BJ (cell line): ENCODE measurements around the gene SUPT5H. TPM values are rescaled to one million over a fixed set of nuclear protein-coding genes. Genes with fewer than 3 reads are reported as not detected.

Experiments used
- CTCF ChIA-PET: fragments of 350-600 bp; formaldehyde crosslinking; extraction: SDS; loops from one replicate; lab custom pipeline; 2021; ENCODE audit warnings: antibody characterized with exemption, inconsistent platforms; lab: Yijun Ruan, JAX
- POLR2A ChIA-PET: fragments of 300-600 bp; sonication (Branson Sonifier 250); formaldehyde crosslinking; extraction: SDS; loops from one replicate; lab custom pipeline; 2021; ENCODE audit warnings: antibody characterized with exemption; lab: Charles Lee
- DNase-seq: peaks from one replicate; pipeline ENCODE4 v3.0.0-alpha.2; 2011; ENCODE audit warnings: low read depth
- H3K27me3 ChIP-seq: 2 replicates; pipeline ENCODE4 v1.6.0; 2011; ENCODE audit warnings: low read length; ENCODE audit not compliant: control insufficient read depth, insufficient read depth
- H3K36me3 ChIP-seq: 2 replicates; pipeline ENCODE4 v1.5.1; 2011; ENCODE audit warnings: low read length; ENCODE audit not compliant: control insufficient read depth, insufficient read depth
- H3K4me3 ChIP-seq: 2 replicates; pipeline ENCODE4 v1.5.1; 2011; ENCODE audit warnings: low read depth, mild to moderate bottlenecking, control low read depth, low read length
- CTCF ChIP-seq: IDR thresholded peaks from 2 replicates; pipeline ENCODE4 v1.5.1; 2011; ENCODE audit warnings: low read depth, mild to moderate bottlenecking, control low read depth, inconsistent platforms, low read length, moderate library complexity; ENCODE audit not compliant: insufficient read depth
- polyA minus RNA-seq: library from RNA; depleted of rRNA, polyadenylated mRNA; stranded (reverse); fragments of >200 nt; gene quantifications from 2 replicates; pipeline ENCODE4 v1.2.3, GENCODE V29; 2011; rRNA and poly(A)+ RNA removed
- polyA plus RNA-seq: library from polyadenylated mRNA; depleted of rRNA; stranded (reverse); fragments of >200 nt; gene quantifications from 2 replicates; pipeline ENCODE4 v1.2.3, GENCODE V29; 2011; rRNA removed

SUPT5H gene
- polyA plus RNA-seq (55.2 and 81.8 TPM in 2 replicates), polyA minus RNA-seq (60.5 and 64.5 TPM in 2 replicates)

DNA sequence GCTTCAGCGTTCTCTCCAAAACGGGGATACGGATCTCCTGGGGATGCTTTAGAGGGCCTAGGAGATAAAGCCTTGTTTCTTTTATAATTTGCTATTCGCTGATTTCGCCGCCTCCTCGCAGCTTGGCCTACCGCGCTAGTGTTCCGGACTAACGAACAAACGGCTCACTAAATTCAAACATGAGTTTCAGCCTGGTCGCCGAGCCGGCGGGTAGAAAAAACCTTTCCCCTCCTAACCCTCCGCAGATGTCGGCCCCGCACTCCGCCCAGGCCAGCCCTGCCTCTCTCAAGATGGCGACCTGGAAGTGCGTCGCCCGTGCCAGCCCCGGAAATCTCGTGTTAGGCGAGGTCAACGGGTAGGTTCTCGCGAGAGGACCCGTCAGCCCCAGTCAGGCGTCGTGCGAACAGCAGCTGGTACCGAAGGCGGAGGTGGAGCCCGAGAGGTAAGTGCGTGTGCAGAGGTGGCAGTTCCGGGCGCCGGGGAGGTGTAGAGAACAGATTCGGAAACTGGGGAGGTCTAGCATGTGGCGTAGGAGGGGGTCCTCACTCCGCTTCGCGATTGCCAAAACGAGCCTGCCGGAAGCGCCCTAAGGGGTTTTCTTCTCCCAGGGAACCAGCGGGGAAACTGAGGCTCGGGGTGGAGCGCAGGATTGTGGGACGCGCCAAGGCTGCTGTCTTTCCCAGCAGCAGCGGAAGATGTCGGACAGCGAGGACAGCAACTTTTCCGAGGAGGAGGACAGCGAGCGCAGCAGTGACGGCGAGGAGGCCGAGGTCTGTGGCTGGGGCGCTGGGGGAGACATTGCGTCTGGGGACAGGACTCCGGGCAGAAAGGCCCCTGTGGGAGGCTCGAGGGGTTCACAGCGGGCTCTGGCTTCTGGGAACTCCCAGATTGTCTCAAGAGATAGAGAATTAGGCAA, at the start of gene SUPT5H:
Gene SUPT5H, plus strand, starts transcription at position 387 of the 916 bp plus-strand sequence. Its CDS starts 309 bp downstream, at position 696.
- TF ChIP-seq CTCF = no peak
- Histone ChIP-seq H3K36me3 (peaks cover 1% of the 10 kb centered on the region; the same call in 1 of the 2 replicates), H3K27me3 (no peaks in the 10 kb centered on the region), H3K4me3 (peak within 1 kb of the TSS; percentile 90)
- CTCF ChIA-PET = interaction anchor here (0.7 to 2.3 kb wide), 6 partner anchors 9 to 87 kb away, joined by 3 to 11 read pairs (median 4); partner anchors contain the start of gene EID2B
- peak; percentile 83 for DNase-seq
- POLR2A ChIA-PET = interaction anchor here (1.5 kb wide), 1 partner anchor 10 kb away, joined by 8 read pairs; the partner anchor contains the start of gene RPS16

DNA sequence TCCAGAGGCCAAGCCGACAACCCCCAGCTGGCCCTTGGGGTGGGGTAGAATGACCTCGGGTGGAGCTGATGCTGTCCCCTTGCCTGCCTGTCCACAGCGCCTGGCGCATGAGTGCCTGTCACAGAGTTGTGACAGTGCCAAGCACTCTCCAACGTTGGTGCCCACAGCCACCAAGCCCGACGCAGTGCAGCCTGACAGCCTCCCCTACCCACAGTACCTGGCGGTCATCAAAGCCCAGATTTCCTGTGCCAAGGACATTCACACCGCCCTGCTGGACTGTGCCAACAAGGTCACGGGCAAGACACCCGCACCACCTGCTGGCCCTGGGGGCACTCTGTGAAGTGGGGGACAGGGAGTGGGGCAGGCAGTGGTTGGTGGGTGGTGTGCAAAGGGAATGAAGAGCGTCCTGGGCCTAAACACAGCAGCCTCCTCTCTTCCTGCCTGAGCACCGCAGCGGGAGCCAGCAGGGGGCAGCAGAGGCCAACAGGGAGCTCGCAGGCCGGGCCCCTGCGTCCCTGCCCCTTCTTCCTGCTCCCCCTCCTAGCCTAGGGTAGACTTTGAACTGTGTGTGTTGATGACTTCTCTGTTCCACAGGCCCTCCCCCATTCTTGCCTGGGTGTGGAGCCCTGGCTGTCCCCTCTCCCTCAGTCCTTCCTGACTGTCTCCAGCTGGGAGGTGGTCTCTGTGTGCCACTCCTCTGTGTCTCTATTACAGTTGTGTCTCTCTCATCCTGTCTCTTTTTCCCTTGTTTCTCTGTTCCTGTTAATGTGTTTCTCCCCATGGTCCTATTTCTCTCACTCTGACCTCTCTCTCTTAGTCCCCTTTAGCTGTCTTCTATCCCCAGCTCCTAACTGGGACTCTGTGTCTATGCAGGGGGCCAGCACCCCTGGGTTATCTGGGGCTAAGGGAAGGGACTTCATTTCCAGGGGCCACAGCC, 47.8 kb upstream of the SUPT5H start:
- TF ChIP-seq CTCF = peak; percentile 98
- ChIA-PET CTCF (interaction anchor here (0.6 to 9.8 kb wide), 34 partner anchors 9 to 422 kb away, joined by 3 to 178 read pairs (median 4); partner anchors contain the start of genes EID2B, FBXO17, PLEKHG2 and RPS16), POLR2A (interaction anchor here (0.9 to 1.1 kb wide), 5 partner anchors 11 to 38 kb away, joined by 3 to 11 read pairs (median 3); partner anchors contain the start of gene RPS16)
- Histone ChIP-seq H3K36me3 (peaks cover 11% of the 10 kb centered on the region), H3K4me3 (no peak overlapping the region), H3K27me3 (no peaks in the 10 kb centered on the region)
- no peak for DNase-seq

DNA sequence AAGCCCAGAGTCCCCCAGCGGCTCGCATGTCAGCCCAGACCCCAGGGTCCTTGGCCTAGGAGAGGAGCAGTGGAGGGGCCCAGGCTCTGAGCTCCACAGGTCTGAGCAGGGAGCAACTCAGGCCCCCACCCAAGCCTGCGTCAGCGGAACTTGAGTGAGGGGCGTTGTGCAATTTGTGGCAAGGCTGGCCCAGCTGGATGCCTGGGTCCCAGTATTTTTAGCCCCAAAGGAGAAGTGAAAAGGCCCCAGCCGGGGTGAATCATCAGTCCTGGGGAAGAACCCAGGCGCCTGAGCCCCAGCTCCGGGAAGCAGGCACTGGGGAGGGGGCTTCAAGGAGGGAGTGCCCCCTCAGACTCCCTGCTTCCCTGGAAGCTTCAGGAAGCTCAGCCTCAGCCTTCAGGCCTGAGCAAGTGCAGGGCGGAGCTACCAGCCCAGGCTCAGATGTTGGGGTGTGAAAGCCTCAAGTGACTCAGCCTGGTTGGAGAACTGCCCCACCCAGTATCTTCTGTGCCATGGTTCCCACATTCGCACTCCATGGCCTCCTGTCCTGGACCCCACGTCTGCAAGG, 47.0 kb upstream of the SUPT5H start:
- POLR2A ChIA-PET = interaction anchor here (0.6 to 1.1 kb wide), 6 partner anchors 10 to 128 kb away, joined by 3 to 11 read pairs (median 5); partner anchors contain the start of gene RPS16

DNA sequence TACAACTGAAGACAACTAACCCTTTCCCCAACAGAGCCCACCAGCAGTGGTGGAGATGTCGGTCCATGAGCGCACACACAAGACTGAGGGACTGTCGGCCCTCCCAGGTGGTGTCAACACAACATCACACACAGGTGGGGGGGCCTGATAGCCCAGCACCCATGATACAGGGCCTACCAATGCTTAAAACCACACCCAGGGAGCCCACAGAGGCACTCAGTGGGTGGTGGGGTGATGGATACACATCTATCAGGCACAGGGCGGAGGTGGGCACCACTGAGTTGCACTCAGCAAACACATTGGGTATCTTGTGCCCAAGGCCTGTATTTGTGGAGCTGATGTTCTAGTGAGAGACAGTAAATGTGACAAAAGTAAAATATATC, 45.7 kb upstream of the SUPT5H start:
- ChIA-PET POLR2A (no interaction called here), CTCF (interaction anchor here (9.8 kb wide), 1 partner anchor 12 kb away, joined by 178 read pairs; the partner anchor contains the start of gene PLEKHG2)
- no peaks in the 10 kb centered on the region for H3K27me3 ChIP-seq
- no peak overlapping the region for H3K4me3 ChIP-seq
- peaks cover 7% of the 10 kb centered on the region for H3K36me3 ChIP-seq
- no peak for DNase-seq
- no peak for TF ChIP-seq CTCF

More for the DNA sequence above, 47.0 kb upstream of the SUPT5H start:
- no peaks in the 10 kb centered on the region for H3K27me3 ChIP-seq
- CTCF ChIA-PET = interaction anchor here (0.6 to 9.8 kb wide), 32 partner anchors 9 to 422 kb away, joined by 3 to 178 read pairs (median 4); partner anchors contain the start of genes EID2B, FBXO17, PLEKHG2 and RPS16
- no peak overlapping the region for H3K4me3 ChIP-seq
- DNase-seq = peak; percentile 66
- TF ChIP-seq CTCF = no peak
- peaks cover 11% of the 10 kb centered on the region for H3K36me3 ChIP-seq
